B cell (primary cell): ENCODE results near the gene CD99L2.

ENCODE experiments used
- EZH2 ChIP-seq: IDR thresholded peaks from 2 replicates; pipeline ENCODE4 v1.6.1; 2012; ENCODE audit warnings: borderline replicate concordance, low read depth, mild to moderate bottlenecking, moderate library complexity, low read length; ENCODE audit not compliant: insufficient read depth, poor library complexity, severe bottlenecking
- TF ChIP-seq, protein P1 (sequence below): fragments of 200-600 bp; IDR thresholded peaks from one replicate; pipeline ENCODE4 v1.8.0; 2022; ENCODE audit warnings: antibody characterized with exemption, mild to moderate bottlenecking

DNA sequence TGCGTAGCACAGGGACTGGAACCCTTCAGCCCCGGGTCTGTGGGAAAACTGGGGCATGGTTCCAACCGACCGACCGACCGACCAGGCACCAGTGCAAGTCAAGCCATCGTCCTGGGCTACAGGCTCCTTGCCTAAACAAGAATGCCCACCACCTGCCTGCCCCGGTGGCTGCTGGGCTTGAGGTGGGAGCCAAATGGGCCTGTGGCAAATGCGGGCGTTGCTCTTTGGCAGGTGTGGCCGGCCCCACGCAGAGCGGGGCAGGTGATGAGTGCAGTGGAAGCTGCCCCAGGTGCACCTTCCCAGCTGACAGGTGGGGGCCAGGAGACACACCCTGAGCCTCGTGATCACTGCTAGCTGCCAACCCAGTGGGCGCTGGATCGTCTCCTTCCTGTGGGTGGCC lies 127.4 kb downstream of the CD99L2 start:
- TF ChIP-seq, protein P1, sequence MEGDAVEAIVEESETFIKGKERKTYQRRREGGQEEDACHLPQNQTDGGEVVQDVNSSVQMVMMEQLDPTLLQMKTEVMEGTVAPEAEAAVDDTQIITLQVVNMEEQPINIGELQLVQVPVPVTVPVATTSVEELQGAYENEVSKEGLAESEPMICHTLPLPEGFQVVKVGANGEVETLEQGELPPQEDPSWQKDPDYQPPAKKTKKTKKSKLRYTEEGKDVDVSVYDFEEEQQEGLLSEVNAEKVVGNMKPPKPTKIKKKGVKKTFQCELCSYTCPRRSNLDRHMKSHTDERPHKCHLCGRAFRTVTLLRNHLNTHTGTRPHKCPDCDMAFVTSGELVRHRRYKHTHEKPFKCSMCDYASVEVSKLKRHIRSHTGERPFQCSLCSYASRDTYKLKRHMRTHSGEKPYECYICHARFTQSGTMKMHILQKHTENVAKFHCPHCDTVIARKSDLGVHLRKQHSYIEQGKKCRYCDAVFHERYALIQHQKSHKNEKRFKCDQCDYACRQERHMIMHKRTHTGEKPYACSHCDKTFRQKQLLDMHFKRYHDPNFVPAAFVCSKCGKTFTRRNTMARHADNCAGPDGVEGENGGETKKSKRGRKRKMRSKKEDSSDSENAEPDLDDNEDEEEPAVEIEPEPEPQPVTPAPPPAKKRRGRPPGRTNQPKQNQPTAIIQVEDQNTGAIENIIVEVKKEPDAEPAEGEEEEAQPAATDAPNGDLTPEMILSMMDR: no peak
- TF ChIP-seq EZH2: no peak
